Measurements from ENCODE around the gene OR1A2. TPM values are rescaled to one million over a fixed set of nuclear protein-coding genes. Genes with fewer than 3 reads are reported as not detected.

OR1A2 gene
- total RNA-seq, 1 experiment from 2014 or later, result not detected

Other genes starting within 250 kb of the OR1A2 start
- not detected in 2 replicates for gene OR1D5, start 133.9 kb upstream of the OR1A2 start, total RNA-seq (2021)
- not detected in 2 replicates for gene OR1D2, start 93.1 kb upstream of the OR1A2 start, total RNA-seq (2021)
- gene OR1G1, start 70.0 kb upstream of the OR1A2 start, total RNA-seq (2021), result not detected in 2 replicates
- gene OR1A1, start 10.1 kb downstream of the OR1A2 start, total RNA-seq (2021), result not detected in 2 replicates
- not detected in 2 replicates for gene OR3A1, start 100.8 kb downstream of the OR1A2 start, total RNA-seq (2021)
- gene OR3A2, start 188.8 kb downstream of the OR1A2 start, total RNA-seq (2021), result not detected in 2 replicates
- not detected in 2 replicates for gene OR1E1, start 200.9 kb downstream of the OR1A2 start, total RNA-seq (2021)
- gene OR3A3, start 213.9 kb downstream of the OR1A2 start, total RNA-seq (2021), result not detected in 2 replicates
- gene OR1E2, start 236.3 kb downstream of the OR1A2 start, total RNA-seq (2021), result not detected in 2 replicates

Data from PC-9 (cell line).